ENCODE results near the gene TEC. TPM values are rescaled to one million over a fixed set of nuclear protein-coding genes. Genes with fewer than 3 reads are reported as not detected.

The TEC gene
- total and polyA plus RNA-seq, 2 experiments from 2014 or later: 2.9 to 3.0 TPM

DNA sequence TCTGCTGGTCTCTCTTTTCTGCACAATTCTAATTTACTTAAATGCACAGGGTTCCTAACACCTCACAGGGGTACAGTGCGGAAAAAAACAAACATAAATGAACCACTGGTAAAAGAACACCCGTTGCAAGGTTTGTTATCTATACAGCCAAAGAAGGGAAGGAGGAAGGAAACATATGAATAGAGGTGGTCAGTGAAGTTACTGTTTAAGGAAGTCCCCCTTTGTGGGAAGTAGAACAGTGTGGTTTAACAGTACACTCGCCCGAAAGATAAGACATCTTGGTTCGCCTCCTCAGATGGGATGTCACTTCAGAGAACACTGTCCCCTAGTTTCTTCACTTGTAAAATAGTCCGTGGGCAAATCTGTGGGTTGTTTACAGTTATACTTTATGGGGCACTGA, 57.5 kb downstream of the TEC start:
- Mint-ChIP-seq H3K27ac (no peak overlapping the region), H3K4me3 (no peak overlapping the region), H3K9me3 (no peaks in the 10 kb centered on the region), H3K4me1 (peaks cover 8% of the 10 kb centered on the region; the same call in 2 of the 3 replicates), H3K27me3 (ENCODE audit: insufficient read depth, low read depth, poor library complexity) (no peaks in the 10 kb centered on the region), H3K36me3 (ENCODE audit: low read depth) (no peaks in the 10 kb centered on the region)
- ATAC-seq: no peak
- no peaks in the 10 kb centered on the region for H3K36me3 ChIP-seq (ENCODE audit: insufficient read depth)
- H3K4me3 ChIP-seq: no peak overlapping the region
- H3K79me2 ChIP-seq (replicated peaks; ENCODE audit: insufficient read depth): no peaks in the 10 kb centered on the region
- no peaks in the 10 kb centered on the region for H3K4me1 ChIP-seq (ENCODE audit: insufficient read depth)
- H4K20me1 ChIP-seq (replicated peaks; ENCODE audit: insufficient read depth): no peaks in the 10 kb centered on the region
- no peaks in the 10 kb centered on the region for H3K27me3 ChIP-seq (ENCODE audit: insufficient read depth)
- no peaks in the 10 kb centered on the region for H3F3A ChIP-seq (replicated peaks; ENCODE audit: low read depth)
- H2AFZ ChIP-seq: no peak overlapping the region
- no peak for DNase-seq (ENCODE audit: low spot score)
- H3K27ac ChIP-seq (ENCODE audit: low read depth): no peak overlapping the region
- TF ChIP-seq ZNF114 (CRISPR knock-in tag; IDR thresholded peaks at IDR 0.05) (no peak), CREB1 (CRISPR knock-in tag; IDR thresholded peaks at IDR 0.05; ENCODE audit: low read depth) (no peak), EZH2phosphoT487 (IDR thresholded peaks at IDR 0.05; ENCODE audit: unreplicated experiment) (no peak), EZH2 (IDR thresholded peaks at IDR 0.05; ENCODE audit: low read depth, unreplicated experiment) (no peak), STAT1 (IDR thresholded peaks at IDR 0.05; ENCODE audit: unreplicated experiment) (no peak), ZNF331 (CRISPR knock-in tag; IDR thresholded peaks at IDR 0.05; ENCODE audit: low read depth) (no peak), POLR2AphosphoS5 (IDR thresholded peaks at IDR 0.05; ENCODE audit: low read depth) (no peak), JUNB (IDR thresholded peaks at IDR 0.05; ENCODE audit: unreplicated experiment) (no peak), NANOG (IDR thresholded peaks at IDR 0.05; ENCODE audit: borderline replicate concordance) (no peak)
- TF ChIP-seq, protein P1, sequence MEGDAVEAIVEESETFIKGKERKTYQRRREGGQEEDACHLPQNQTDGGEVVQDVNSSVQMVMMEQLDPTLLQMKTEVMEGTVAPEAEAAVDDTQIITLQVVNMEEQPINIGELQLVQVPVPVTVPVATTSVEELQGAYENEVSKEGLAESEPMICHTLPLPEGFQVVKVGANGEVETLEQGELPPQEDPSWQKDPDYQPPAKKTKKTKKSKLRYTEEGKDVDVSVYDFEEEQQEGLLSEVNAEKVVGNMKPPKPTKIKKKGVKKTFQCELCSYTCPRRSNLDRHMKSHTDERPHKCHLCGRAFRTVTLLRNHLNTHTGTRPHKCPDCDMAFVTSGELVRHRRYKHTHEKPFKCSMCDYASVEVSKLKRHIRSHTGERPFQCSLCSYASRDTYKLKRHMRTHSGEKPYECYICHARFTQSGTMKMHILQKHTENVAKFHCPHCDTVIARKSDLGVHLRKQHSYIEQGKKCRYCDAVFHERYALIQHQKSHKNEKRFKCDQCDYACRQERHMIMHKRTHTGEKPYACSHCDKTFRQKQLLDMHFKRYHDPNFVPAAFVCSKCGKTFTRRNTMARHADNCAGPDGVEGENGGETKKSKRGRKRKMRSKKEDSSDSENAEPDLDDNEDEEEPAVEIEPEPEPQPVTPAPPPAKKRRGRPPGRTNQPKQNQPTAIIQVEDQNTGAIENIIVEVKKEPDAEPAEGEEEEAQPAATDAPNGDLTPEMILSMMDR (conservative IDR thresholded peaks at IDR 0.05; ENCODE audit: low read depth in 2 of 2): no peak
- TF ChIP-seq, protein P2, sequence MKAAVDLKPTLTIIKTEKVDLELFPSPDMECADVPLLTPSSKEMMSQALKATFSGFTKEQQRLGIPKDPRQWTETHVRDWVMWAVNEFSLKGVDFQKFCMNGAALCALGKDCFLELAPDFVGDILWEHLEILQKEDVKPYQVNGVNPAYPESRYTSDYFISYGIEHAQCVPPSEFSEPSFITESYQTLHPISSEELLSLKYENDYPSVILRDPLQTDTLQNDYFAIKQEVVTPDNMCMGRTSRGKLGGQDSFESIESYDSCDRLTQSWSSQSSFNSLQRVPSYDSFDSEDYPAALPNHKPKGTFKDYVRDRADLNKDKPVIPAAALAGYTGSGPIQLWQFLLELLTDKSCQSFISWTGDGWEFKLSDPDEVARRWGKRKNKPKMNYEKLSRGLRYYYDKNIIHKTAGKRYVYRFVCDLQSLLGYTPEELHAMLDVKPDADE (IDR thresholded peaks at IDR 0.05): no peak
- TF ChIP-seq, protein P3, sequence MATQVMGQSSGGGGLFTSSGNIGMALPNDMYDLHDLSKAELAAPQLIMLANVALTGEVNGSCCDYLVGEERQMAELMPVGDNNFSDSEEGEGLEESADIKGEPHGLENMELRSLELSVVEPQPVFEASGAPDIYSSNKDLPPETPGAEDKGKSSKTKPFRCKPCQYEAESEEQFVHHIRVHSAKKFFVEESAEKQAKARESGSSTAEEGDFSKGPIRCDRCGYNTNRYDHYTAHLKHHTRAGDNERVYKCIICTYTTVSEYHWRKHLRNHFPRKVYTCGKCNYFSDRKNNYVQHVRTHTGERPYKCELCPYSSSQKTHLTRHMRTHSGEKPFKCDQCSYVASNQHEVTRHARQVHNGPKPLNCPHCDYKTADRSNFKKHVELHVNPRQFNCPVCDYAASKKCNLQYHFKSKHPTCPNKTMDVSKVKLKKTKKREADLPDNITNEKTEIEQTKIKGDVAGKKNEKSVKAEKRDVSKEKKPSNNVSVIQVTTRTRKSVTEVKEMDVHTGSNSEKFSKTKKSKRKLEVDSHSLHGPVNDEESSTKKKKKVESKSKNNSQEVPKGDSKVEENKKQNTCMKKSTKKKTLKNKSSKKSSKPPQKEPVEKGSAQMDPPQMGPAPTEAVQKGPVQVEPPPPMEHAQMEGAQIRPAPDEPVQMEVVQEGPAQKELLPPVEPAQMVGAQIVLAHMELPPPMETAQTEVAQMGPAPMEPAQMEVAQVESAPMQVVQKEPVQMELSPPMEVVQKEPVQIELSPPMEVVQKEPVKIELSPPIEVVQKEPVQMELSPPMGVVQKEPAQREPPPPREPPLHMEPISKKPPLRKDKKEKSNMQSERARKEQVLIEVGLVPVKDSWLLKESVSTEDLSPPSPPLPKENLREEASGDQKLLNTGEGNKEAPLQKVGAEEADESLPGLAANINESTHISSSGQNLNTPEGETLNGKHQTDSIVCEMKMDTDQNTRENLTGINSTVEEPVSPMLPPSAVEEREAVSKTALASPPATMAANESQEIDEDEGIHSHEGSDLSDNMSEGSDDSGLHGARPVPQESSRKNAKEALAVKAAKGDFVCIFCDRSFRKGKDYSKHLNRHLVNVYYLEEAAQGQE (IDR thresholded peaks at IDR 0.05; ENCODE audit: unreplicated experiment): no peak
- TF ChIP-seq, protein P4, sequence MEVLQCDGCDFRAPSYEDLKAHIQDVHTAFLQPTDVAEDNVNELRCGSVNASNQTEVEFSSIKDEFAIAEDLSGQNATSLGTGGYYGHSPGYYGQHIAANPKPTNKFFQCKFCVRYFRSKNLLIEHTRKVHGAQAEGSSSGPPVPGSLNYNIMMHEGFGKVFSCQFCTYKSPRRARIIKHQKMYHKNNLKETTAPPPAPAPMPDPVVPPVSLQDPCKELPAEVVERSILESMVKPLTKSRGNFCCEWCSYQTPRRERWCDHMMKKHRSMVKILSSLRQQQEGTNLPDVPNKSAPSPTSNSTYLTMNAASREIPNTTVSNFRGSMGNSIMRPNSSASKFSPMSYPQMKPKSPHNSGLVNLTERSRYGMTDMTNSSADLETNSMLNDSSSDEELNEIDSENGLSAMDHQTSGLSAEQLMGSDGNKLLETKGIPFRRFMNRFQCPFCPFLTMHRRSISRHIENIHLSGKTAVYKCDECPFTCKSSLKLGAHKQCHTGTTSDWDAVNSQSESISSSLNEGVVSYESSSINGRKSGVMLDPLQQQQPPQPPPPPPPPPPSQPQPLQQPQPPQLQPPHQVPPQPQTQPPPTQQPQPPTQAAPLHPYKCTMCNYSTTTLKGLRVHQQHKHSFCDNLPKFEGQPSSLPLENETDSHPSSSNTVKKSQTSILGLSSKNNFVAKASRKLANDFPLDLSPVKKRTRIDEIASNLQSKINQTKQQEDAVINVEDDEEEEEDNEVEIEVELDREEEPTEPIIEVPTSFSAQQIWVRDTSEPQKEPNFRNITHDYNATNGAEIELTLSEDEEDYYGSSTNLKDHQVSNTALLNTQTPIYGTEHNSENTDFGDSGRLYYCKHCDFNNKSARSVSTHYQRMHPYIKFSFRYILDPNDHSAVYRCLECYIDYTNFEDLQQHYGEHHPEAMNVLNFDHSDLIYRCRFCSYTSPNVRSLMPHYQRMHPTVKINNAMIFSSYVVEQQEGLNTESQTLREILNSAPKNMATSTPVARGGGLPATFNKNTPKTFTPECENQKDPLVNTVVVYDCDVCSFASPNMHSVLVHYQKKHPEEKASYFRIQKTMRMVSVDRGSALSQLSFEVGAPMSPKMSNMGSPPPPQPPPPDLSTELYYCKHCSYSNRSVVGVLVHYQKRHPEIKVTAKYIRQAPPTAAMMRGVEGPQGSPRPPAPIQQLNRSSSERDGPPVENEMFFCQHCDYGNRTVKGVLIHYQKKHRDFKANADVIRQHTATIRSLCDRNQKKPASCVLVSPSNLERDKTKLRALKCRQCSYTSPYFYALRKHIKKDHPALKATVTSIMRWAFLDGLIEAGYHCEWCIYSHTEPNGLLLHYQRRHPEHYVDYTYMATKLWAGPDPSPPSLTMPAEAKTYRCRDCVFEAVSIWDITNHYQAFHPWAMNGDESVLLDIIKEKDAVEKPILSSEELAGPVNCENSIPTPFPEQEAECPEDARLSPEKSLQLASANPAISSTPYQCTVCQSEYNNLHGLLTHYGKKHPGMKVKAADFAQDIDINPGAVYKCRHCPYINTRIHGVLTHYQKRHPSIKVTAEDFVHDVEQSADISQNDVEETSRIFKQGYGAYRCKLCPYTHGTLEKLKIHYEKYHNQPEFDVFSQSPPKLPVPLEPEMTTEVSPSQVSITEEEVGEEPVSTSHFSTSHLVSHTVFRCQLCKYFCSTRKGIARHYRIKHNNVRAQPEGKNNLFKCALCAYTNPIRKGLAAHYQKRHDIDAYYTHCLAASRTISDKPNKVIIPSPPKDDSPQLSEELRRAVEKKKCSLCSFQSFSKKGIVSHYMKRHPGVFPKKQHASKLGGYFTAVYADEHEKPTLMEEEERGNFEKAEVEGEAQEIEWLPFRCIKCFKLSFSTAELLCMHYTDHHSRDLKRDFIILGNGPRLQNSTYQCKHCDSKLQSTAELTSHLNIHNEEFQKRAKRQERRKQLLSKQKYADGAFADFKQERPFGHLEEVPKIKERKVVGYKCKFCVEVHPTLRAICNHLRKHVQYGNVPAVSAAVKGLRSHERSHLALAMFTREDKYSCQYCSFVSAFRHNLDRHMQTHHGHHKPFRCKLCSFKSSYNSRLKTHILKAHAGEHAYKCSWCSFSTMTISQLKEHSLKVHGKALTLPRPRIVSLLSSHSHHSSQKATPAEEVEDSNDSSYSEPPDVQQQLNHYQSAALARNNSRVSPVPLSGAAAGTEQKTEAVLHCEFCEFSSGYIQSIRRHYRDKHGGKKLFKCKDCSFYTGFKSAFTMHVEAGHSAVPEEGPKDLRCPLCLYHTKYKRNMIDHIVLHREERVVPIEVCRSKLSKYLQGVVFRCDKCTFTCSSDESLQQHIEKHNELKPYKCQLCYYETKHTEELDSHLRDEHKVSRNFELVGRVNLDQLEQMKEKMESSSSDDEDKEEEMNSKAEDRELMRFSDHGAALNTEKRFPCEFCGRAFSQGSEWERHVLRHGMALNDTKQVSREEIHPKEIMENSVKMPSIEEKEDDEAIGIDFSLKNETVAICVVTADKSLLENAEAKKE (CRISPR knock-in tag; IDR thresholded peaks at IDR 0.05): no peak
- no peaks in the 10 kb centered on the region for H3K9me2 ChIP-seq (ENCODE audit: insufficient read depth)
- H3K4me2 ChIP-seq: no peak overlapping the region
